BLaER1 treated with 17β-estradiol and CSF1 and Interleukin-3, amounts not matched to agents 10 nM and 100 nM (cell line): Measurements from ENCODE around the gene GFAP.

Experiments
- H3K27ac ChIP-seq, 11 experiments: shearing (Covaris generic); formaldehyde crosslinking; 2 replicates each; pipeline ENCODE4 v1.8.1; 2022
- H3K27me3 ChIP-seq, 11 experiments: shearing (Covaris generic); formaldehyde crosslinking; 2 replicates each; pipeline ENCODE4 v1.8.1; 2022
- H3K36me3 ChIP-seq, 11 experiments: shearing (Covaris generic); formaldehyde crosslinking; 2 replicates each; pipeline ENCODE4 v1.8.1; 2022
- H3K4me1 ChIP-seq, 10 experiments: shearing (Covaris generic); formaldehyde crosslinking; 2 replicates each; pipeline ENCODE4 v1.8.1; 2022
- H3K4me2 ChIP-seq, 11 experiments: shearing (Covaris generic); formaldehyde crosslinking; 2 replicates each; pipeline ENCODE4 v1.8.1; 2022
- H3K4me3 ChIP-seq, 10 experiments: shearing (Covaris generic); formaldehyde crosslinking; 2 replicates each; pipeline ENCODE4 v1.8.1; 2022
- H3K9ac ChIP-seq, 11 experiments: shearing (Covaris generic); formaldehyde crosslinking; 2 replicates each; pipeline ENCODE4 v1.8.1; 2022
- H3K9me3 ChIP-seq, 11 experiments: shearing (Covaris generic); formaldehyde crosslinking; replicated peaks in 1 of 11; 2 replicates each; pipeline ENCODE4 v1.8.1; 2022
- H4K20me1 ChIP-seq, 11 experiments: shearing (Covaris generic); formaldehyde crosslinking; 2 replicates each; pipeline ENCODE4 v1.8.1; 2022
- Cebpa-rat ChIP-seq, 11 experiments: shearing (Covaris generic); IDR thresholded peaks; 2 replicates each; pipeline ENCODE4 v1.8.1; 2022

The GFAP gene

GRCh38 chr17:44915321-44915726, at the start of gene GFAP:
Gene GFAP (minus strand): TSS chr17:44915500. CDS start chr17:44915486, 14 bp downstream.
- Histone ChIP-seq H3K27ac (no peak within 1 kb of the TSS), H3K4me1 (peaks cover 18 to 44% (median 28%) of the 10 kb centered on the region in 10 experiments), H3K9ac (no peak within 1 kb of the TSS), H3K4me2 (peak within 1 kb of the TSS in 4 of 11 experiments; percentile 2 to 47 (median 30); a peak in 6 of 22 replicates), H3K27me3 (peaks cover 29 to 45% (median 38%) of the 10 kb centered on the region in 11 experiments), H3K36me3 (no peaks in the 10 kb centered on the region), H3K4me3 (no peak within 1 kb of the TSS), H3K9me3 (no peaks in the 10 kb centered on the region), H4K20me1 (peaks cover 0 to 29% (median 0%) of the 10 kb centered on the region in 11 experiments; a peak in 3 of 22 replicates)
- TF ChIP-seq Cebpa-rat (IDR thresholded peaks at IDR 0.05): no peak

DNA sequence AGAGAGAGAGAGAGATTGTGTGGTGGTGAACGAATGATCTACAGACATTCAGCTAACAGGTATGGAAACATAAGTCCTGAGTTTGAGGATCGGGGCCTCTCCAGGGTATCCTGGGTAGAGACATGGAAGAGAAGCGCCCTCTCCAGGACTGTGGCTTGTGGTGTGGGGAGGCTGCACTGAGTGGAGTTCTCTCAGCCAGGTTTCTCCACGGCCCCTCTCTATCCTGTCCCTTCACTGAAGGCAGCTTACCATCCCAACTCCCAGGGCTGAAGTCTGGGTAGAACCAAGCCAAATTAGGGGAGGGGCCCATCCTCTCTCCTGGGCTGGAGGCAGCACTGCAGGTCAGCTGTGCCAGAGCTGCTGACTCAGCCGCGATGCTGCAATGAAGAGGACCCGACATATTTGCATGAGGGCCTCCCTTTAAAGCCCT, 46.6 kb upstream of the GFAP start:
- Histone ChIP-seq H3K9ac (no peak overlapping the region), H4K20me1 (peaks cover 0 to 22% (median 11%) of the 10 kb centered on the region in 11 experiments; a peak in 16 of 22 replicates), H3K4me2 (no peak overlapping the region), H3K36me3 (no peaks in the 10 kb centered on the region), H3K27me3 (peaks cover 61 to 90% (median 81%) of the 10 kb centered on the region in 11 experiments), H3K27ac (no peak overlapping the region), H3K9me3 (no peaks in the 10 kb centered on the region), H3K4me3 (no peak overlapping the region), H3K4me1 (peaks cover 10 to 33% (median 27%) of the 10 kb centered on the region in 10 experiments; a peak in 19 of 20 replicates)
- TF ChIP-seq Cebpa-rat (IDR thresholded peaks at IDR 0.05): no peak

DNA sequence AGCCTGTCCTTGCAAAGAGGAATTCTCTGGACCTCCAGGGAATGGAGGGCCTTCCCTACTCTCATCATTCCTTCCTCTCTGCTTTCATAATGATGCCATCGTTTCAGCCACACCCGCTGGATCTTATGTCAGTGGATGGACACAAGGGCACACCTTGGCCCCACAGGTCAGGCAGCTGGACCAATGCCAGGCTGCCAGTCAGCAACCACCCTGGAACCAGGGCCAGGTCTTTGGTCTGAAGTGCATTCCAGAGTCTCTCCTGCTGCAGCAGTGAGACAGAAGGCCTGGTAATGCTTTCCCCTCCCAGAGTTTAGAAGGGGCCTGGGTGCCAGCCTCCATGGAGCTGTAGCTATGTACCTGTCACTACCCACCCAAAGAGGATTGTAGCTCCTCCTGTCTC, 45.4 kb upstream of the GFAP start:
- Histone ChIP-seq H3K4me1 (peaks cover 8 to 26% (median 20%) of the 10 kb centered on the region in 10 experiments; a peak in 19 of 20 replicates), H3K27ac (no peak overlapping the region), H3K4me3 (no peak overlapping the region), H3K36me3 (no peaks in the 10 kb centered on the region), H3K4me2 (peak overlapping the region in 7 of 11 experiments; percentile 74 to 91 (median 80); a peak in 14 of 22 replicates), H3K9ac (no peak overlapping the region), H3K9me3 (no peaks in the 10 kb centered on the region), H4K20me1 (peaks cover 0 to 12% (median 1%) of the 10 kb centered on the region in 11 experiments; a peak in 6 of 22 replicates), H3K27me3 (peaks cover 50 to 85% (median 74%) of the 10 kb centered on the region in 11 experiments)
- TF ChIP-seq Cebpa-rat (IDR thresholded peaks at IDR 0.05): no peak

GRCh38 chr17:44959821-44960531, 44.7 kb upstream of the GFAP start:
- H3K36me3 ChIP-seq: no peaks in the 10 kb centered on the region
- no peak overlapping the region for H3K27ac ChIP-seq

DNA sequence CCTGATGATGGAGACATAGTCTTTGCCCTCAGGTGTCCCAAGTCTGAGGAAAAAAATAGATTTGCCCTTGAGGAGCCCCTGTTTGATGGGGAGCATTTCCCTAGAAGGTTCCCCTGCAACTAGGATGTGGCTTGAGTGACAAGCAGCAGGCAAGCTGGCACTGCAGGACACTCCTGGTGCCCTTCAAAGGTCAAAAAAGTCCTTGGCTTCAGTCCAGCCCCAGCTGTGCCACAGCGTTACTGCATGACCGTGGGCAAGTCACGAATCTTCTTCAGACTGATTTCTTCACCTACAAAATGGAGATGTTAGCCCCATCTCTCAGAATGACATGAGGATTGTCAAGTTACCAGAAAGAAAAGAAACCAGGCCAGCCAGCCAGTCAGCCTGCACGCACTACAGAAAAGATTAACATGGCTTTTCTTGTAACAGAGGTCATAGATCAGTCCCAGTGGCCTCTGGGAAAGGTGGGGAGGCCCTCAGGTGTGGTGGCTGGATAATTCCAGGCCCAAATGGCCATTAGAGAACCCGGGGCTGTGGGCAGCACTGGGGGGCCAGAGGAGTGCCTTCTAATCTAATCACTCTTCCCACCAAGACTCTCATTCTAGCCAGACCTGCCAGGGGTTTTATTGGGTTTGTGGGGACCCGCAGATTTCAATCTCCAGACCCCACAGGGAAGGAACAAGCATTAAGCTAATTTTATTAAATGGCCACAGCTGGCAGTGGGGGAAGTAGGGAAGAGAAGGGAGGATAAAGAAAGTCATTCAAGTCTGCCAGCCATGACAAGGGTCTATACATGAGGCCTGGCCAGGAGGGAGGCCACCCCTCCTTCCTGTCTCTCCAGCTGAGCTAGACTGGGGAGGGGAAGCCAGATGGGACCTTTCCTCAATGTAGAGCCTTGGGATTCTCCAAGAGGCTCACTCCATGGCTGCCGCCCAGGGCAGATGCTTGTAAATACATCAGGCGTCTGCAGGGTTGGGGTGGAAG, 42.0 kb upstream of the GFAP start:
- no peak overlapping the region for H3K4me2 ChIP-seq

More at GRCh38 chr17:44959821-44960531, 44.7 kb upstream of the GFAP start:
- peak overlapping the region in 7 of 11 experiments; percentile 29 to 58 (median 44); a peak in 9 of 22 replicates for H3K9ac ChIP-seq
- peak overlapping the region in 8 of 10 experiments; percentile 29 to 61 (median 40); a peak in 14 of 20 replicates for H3K4me3 ChIP-seq
- H3K4me1 ChIP-seq: peaks cover 8 to 20% (median 15%) of the 10 kb centered on the region in 10 experiments; a peak in 18 of 20 replicates
- H4K20me1 ChIP-seq: peaks cover 0 to 6% (median 0%) of the 10 kb centered on the region in 11 experiments; a peak in 1 of 22 replicates
- no peaks in the 10 kb centered on the region for H3K9me3 ChIP-seq
- peaks cover 43 to 81% (median 67%) of the 10 kb centered on the region in 11 experiments for H3K27me3 ChIP-seq
- peak overlapping the region; percentile 67 to 91 (median 79) for H3K4me2 ChIP-seq
- TF ChIP-seq Cebpa-rat (IDR thresholded peaks at IDR 0.05): no peak

DNA sequence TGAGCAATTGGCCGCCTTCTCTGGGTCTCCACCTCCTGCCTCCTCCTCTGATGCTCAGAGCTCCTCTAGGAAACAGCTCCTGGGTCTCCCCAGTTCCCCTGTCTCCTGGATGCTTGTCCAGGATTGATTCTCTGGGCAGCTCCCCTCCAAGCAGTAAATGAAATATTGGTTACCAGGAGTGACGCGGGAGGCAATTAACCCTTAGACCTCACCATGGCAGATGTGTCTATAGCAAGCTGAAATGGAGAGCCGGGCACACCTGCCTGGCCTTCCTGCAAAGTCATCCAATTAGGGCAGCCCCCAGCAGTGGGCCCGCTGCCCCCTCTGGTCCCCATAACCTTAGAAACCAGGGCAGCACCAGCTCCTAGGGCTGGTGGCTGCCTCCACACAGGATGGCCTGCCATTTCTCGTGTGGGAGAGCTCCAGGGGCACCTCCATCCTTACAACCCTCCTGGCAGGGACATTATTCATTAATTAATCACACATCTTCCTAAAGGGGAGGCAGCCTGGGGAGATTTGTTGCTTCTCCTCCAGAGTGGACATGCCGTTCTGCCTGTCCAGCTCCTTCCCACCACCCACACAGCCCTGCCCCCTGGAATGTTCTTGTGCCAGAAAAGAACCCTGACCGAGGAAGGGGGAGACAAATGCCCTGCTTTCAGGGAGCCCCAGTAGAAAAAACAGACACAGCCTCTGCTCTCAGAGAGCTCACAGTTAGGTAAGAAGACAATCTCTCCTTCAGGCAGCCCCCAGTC, 40.5 kb upstream of the GFAP start:
- Histone ChIP-seq H3K9ac (no peak overlapping the region), H3K27me3 (peaks cover 27 to 50% (median 41%) of the 10 kb centered on the region in 11 experiments), H4K20me1 (peaks cover 0 to 4% (median 0%) of the 10 kb centered on the region in 11 experiments; a peak in 1 of 22 replicates), H3K27ac (no peak overlapping the region), H3K4me3 (no peak overlapping the region), H3K4me2 (no peak overlapping the region), H3K4me1 (peaks cover 8 to 18% (median 15%) of the 10 kb centered on the region in 10 experiments; a peak in 18 of 20 replicates), H3K9me3 (no peaks in the 10 kb centered on the region), H3K36me3 (no peaks in the 10 kb centered on the region)
- TF ChIP-seq Cebpa-rat (IDR thresholded peaks at IDR 0.05): no peak

More for the DNA sequence above, 42.0 kb upstream of the GFAP start:
- Histone ChIP-seq H3K4me1 (peaks cover 8 to 20% (median 15%) of the 10 kb centered on the region in 10 experiments; a peak in 18 of 20 replicates), H3K27ac (no peak overlapping the region), H3K36me3 (no peaks in the 10 kb centered on the region), H4K20me1 (peaks cover 0 to 6% (median 0%) of the 10 kb centered on the region in 11 experiments; a peak in 1 of 22 replicates), H3K27me3 (peaks cover 32 to 60% (median 52%) of the 10 kb centered on the region in 11 experiments), H3K9ac (no peak overlapping the region), H3K4me3 (no peak overlapping the region), H3K9me3 (no peaks in the 10 kb centered on the region)
- no peak for TF ChIP-seq Cebpa-rat (IDR thresholded peaks at IDR 0.05)

DNA sequence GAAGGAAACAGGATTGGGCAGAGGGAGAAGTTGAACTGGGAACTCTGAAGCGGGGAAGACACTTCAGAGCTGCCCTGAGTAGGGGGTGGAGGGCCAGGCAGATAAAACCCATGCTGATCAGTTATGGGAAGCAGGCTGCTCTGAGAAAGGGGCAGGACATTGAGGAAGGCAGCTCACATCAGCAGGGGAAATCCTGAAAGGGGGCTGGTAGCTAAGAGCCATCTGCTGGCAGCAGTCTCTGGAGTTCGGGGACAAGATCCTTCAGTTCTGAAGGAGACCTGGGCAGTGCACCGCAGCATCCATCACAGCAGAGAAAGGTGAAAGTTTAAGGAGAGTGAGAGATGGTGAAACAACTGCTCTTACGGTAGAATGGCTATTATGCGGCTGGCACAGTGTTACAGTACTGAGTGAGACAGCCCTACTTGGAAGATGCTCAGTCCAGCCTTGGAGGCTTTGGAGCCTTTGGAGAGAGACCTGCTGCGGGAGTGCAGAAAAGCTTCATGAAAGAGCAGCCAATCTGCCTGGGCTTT, 37.7 kb upstream of the GFAP start:
- peaks cover 0 to 21% (median 12%) of the 10 kb centered on the region in 11 experiments; a peak in 15 of 22 replicates for H3K27me3 ChIP-seq
- H3K4me2 ChIP-seq: no peak overlapping the region
- no peaks in the 10 kb centered on the region for H3K9me3 ChIP-seq
- peak overlapping the region in 1 of 11 experiments; percentile 17; a peak in 1 of 22 replicates for H3K9ac ChIP-seq
- H3K36me3 ChIP-seq: no peaks in the 10 kb centered on the region
- peaks cover 3 to 5% (median 4%) of the 10 kb centered on the region in 10 experiments; a peak in 19 of 20 replicates for H3K4me1 ChIP-seq
- no peak for TF ChIP-seq Cebpa-rat (IDR thresholded peaks at IDR 0.05)
- H4K20me1 ChIP-seq: no peaks in the 10 kb centered on the region
- H3K27ac ChIP-seq: no peak overlapping the region
- no peak overlapping the region for H3K4me3 ChIP-seq
